Common myeloid progenitor, CD34-positive (primary cell): ENCODE results near the gene ADAMTS4.

ENCODE experiments used
- CTCF ChIA-PET: fragments of 350-600 bp; sonication (Branson Sonifier 250); formaldehyde crosslinking; loops from one replicate; lab custom pipeline; 2021; ENCODE audit warnings: antibody characterized with exemption; lab: Charles Lee
- POLR2A ChIA-PET: fragments of 350-600 bp; sonication (Branson Sonifier 250); formaldehyde crosslinking; loops from one replicate; lab custom pipeline; 2021; ENCODE audit warnings: antibody characterized with exemption; lab: Charles Lee
- DNase-seq, 3 donors: peaks; one replicate each; pipeline versions ENCODE4 v3.0.0 to v3.0.0-alpha.2; 2013
- H3K27ac ChIP-seq, 2 experiments: 1 replicate in 1 of 2; 2 replicates in 1 of 2; pipeline ENCODE4 v1.7.0; 2013; ENCODE audit warnings: inconsistent platforms in 2 of 2, low read length in 2 of 2, mild to moderate bottlenecking in 2 of 2, low read depth in 1 of 2, moderate library complexity in 1 of 2; ENCODE audit not compliant: severe bottlenecking in 2 of 2, insufficient read depth in 1 of 2, poor library complexity in 1 of 2
- H3K27me3 ChIP-seq, 5 experiments: replicated peaks in 2 of 5; 1 replicate in 3 of 5; 2 replicates in 2 of 5; pipeline versions ENCODE4 v1.6.1 to v1.7.0; 2013; ENCODE audit warnings: low read length in 4 of 5, mild to moderate bottlenecking in 2 of 5, moderate library complexity in 2 of 5, inconsistent platforms in 1 of 5; ENCODE audit not compliant: insufficient read depth in 5 of 5, control insufficient read depth in 4 of 5
- H3K36me3 ChIP-seq, 4 experiments: 1 replicate in 2 of 4; 2 replicates in 2 of 4; pipeline versions ENCODE4 v1.6.1 to v1.7.0; 2013; ENCODE audit warnings: low read length in 3 of 4, control low read depth in 1 of 4, mild to moderate bottlenecking in 1 of 4; ENCODE audit not compliant: control insufficient read depth in 4 of 4, insufficient read depth in 4 of 4
- H3K4me1 ChIP-seq, 4 experiments: 1 replicate in 3 of 4; 2 replicates in 1 of 4; pipeline versions ENCODE4 v1.6.1 to v1.7.1; 2013; ENCODE audit warnings: low read length in 3 of 4, mild to moderate bottlenecking in 3 of 4, control low read depth in 1 of 4, inconsistent platforms in 1 of 4, moderate library complexity in 1 of 4; ENCODE audit not compliant: control insufficient read depth in 4 of 4, insufficient read depth in 4 of 4; ENCODE audit errors: control extremely low read depth in 1 of 4
- H3K4me3 ChIP-seq, 7 experiments: 1 replicate in 4 of 7; 2 replicates in 3 of 7; pipeline versions ENCODE4 v1.5.1 to v1.7.0; 2013; ENCODE audit warnings: mild to moderate bottlenecking in 7 of 7, low read length in 6 of 7, moderate library complexity in 6 of 7, inconsistent platforms in 2 of 7, low read depth in 2 of 7, control low read depth in 1 of 7; ENCODE audit not compliant: insufficient read depth in 4 of 7, control insufficient read depth in 1 of 7; ENCODE audit errors: extremely low read depth in 1 of 7
- H3K9me3 ChIP-seq, 5 experiments: 1 replicate in 4 of 5; 2 replicates in 1 of 5; pipeline versions ENCODE4 v1.6.1 to v1.7.1; 2013; ENCODE audit warnings: low read length in 4 of 5, mild to moderate bottlenecking in 2 of 5, inconsistent platforms in 1 of 5, low read depth in 1 of 5, moderate library complexity in 1 of 5; ENCODE audit not compliant: control insufficient read depth in 4 of 5, insufficient read depth in 2 of 5; ENCODE audit errors: control extremely low read depth in 1 of 5
- WGBS: methylation state at CpG from one replicate; pipeline ENCODE4 v1.1.5; 2013; ENCODE audit not compliant: insufficient coverage; 5-methylcytosine and 5-hydroxymethylcytosine counted together

Gene ADAMTS4

DNA sequence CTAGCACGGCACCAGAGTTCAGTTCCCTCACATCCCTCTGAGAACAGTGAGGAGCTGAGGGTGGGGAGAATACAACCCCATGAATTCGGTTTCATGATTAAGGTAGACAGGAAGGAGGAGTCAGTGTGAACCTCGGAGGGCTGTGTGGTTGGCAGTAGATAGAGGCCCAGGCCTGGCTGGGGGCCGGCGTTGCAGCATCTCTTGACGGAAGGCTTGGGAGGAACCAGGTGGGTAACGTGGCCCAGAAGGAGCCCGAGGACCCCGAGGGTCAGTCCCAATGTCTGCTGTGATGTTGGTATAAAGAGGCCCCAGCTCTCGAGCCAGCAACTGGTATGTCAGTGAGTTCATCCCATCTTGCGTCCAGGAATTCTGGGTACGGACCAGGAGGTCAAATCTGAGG is 27.2 kb downstream of the ADAMTS4 start:
- Histone ChIP-seq H3K27me3 (no peaks in the 10 kb centered on the region), H3K4me3 (no peak overlapping the region), H3K27ac (no peak overlapping the region), H3K9me3 (no peaks in the 10 kb centered on the region), H3K36me3 (peaks cover 18 to 67% (median 56%) of the 10 kb centered on the region in 4 experiments), H3K4me1 (peaks cover 3 to 16% (median 15%) of the 10 kb centered on the region in 4 experiments)
- ChIA-PET POLR2A (no interaction called here), CTCF (interaction anchor here (0.9 to 2.7 kb wide), 7 partner anchors 10 to 203 kb away, joined by 3 to 12 read pairs (median 4); partner anchors contain the start of gene APOA2)
- DNase-seq: no peak
- 92% methylated on average over 12 of the region's 12 CpGs for WGBS

DNA sequence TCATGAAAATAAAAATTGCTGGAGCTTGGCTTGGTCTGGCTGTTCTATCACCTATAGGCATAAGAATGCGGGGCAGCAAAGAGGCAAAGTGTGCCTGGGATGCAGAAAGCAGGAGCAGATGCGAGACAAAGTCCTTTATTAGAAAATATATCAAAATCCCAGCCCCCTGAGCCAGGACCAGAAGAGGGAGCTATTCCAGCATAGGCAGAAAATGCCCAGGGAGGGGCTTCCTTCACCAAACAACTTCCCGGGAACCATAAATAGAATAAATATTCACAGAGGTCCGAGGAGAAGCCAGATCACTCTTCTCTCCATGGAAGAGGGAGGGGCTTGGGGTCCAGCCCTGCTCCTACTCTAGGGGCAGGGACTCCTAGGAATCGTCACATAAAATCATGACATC is 27.7 kb downstream of the ADAMTS4 start:
- WGBS: no CpG with 5 or more reads among the region's 5 CpGs
- no peaks in the 10 kb centered on the region for H3K9me3 ChIP-seq
- H3K4me3 ChIP-seq: no peak overlapping the region
- H3K27me3 ChIP-seq: no peaks in the 10 kb centered on the region
- DNase-seq: no peak
- peaks cover 18 to 67% (median 56%) of the 10 kb centered on the region in 4 experiments for H3K36me3 ChIP-seq
- POLR2A ChIA-PET: no interaction called here
- H3K4me1 ChIP-seq: peaks cover 3 to 15% (median 15%) of the 10 kb centered on the region in 4 experiments
- CTCF ChIA-PET: interaction anchor here (0.9 to 2.7 kb wide), 7 partner anchors 9 to 203 kb away, joined by 3 to 12 read pairs (median 4); partner anchors contain the start of gene APOA2
- no peak overlapping the region for H3K27ac ChIP-seq

DNA sequence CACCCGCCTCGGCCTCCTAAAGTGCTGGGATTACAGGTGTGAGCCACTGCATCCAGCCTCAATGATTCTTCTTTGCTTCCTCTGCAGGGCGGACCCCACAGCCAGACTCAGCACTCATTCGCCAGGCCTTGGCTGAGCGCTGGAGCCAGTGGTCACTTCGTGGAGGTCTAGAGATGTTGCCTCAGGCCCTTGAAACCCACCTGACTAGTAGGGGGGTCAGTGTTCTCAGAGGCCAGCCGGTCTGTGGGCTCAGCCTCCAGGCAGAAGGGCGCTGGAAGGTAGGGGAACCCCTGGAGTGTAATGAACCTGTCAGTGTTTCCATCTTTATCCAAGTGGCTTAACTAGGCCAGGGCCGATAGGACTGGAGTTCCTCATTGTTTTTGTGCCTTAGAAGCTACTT is 29.9 kb downstream of the ADAMTS4 start:
- WGBS: 100% methylated on average over 9 of the region's 9 CpGs
- DNase-seq: no peak
- H3K9me3 ChIP-seq: no peaks in the 10 kb centered on the region
- peaks cover 13 to 63% (median 52%) of the 10 kb centered on the region in 4 experiments for H3K36me3 ChIP-seq
- H3K4me3 ChIP-seq: no peak overlapping the region
- no peak overlapping the region for H3K27ac ChIP-seq
- no peaks in the 10 kb centered on the region for H3K27me3 ChIP-seq
- ChIA-PET CTCF (interaction anchor here (0.8 to 6.1 kb wide), 3 partner anchors 7 to 12 kb away, joined by 3 to 45 read pairs (median 6); partner anchors contain the start of gene B4GALT3), POLR2A (no interaction called here)
- peaks cover 3 to 24% (median 23%) of the 10 kb centered on the region in 4 experiments for H3K4me1 ChIP-seq

DNA sequence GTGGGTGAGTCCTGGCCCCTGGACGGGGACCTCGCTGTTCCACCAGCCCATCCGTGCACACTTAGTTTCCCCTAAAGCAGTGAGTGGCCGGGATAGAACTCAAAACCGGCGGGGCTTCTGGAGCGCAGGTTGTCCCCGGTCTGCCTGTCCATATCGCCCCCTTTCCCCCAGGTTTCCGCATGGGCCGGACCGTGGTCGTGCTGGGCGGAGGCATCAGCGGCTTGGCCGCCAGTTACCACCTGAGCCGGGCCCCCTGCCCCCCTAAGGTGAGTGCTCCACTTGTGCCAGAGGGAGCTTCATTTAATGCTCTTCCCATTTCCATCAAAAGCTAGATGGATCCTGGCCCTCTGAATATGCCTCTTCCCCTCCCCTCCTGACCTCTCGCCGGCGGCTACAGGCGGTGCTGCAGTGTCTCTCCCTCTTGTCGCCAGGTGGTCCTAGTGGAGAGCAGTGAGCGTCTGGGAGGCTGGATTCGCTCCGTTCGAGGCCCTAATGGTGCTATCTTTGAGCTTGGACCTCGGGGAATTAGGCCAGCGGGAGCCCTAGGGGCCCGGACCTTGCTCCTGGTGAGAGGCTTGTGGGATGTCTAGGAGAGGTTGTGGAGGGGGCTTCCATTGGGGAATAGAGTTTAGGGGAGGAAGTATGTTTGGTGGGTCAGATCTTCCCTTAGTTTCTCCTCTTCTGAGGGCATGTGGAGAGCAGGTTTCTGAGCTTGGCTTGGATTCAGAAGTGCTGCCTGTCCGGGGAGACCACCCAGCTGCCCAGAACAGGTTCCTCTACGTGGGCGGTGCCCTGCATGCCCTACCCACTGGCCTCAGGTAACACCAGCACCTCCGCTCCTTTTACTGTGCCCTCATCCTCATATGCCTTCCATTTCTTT is 31.9 kb downstream of the ADAMTS4 start:
- ChIA-PET CTCF (interaction anchor here (0.6 to 6.1 kb wide), 17 partner anchors 9 to 207 kb away, joined by 3 to 45 read pairs (median 5); partner anchors contain the start of genes B4GALT3, KLHDC9, NDUFS2 and UFC1), POLR2A (interaction anchor here (0.6 to 1.8 kb wide), 3 partner anchors 10 to 19 kb away, joined by 3 to 12 read pairs (median 6); partner anchors contain the start of genes B4GALT3 and UFC1)
- Histone ChIP-seq H3K4me3 (peak overlapping the region; percentile 53 to 91 (median 77)), H3K9me3 (no peaks in the 10 kb centered on the region), H3K27me3 (no peaks in the 10 kb centered on the region), H3K36me3 (peaks cover 10 to 58% (median 48%) of the 10 kb centered on the region in 4 experiments), H3K4me1 (peaks cover 3 to 26% (median 23%) of the 10 kb centered on the region in 4 experiments), H3K27ac (peak overlapping the region; percentile 97 to 98)
- 10% methylated on average over 27 of the region's 33 CpGs for WGBS
- DNase-seq: peak in 2 of 3 donors; percentile 27 to 50

DNA sequence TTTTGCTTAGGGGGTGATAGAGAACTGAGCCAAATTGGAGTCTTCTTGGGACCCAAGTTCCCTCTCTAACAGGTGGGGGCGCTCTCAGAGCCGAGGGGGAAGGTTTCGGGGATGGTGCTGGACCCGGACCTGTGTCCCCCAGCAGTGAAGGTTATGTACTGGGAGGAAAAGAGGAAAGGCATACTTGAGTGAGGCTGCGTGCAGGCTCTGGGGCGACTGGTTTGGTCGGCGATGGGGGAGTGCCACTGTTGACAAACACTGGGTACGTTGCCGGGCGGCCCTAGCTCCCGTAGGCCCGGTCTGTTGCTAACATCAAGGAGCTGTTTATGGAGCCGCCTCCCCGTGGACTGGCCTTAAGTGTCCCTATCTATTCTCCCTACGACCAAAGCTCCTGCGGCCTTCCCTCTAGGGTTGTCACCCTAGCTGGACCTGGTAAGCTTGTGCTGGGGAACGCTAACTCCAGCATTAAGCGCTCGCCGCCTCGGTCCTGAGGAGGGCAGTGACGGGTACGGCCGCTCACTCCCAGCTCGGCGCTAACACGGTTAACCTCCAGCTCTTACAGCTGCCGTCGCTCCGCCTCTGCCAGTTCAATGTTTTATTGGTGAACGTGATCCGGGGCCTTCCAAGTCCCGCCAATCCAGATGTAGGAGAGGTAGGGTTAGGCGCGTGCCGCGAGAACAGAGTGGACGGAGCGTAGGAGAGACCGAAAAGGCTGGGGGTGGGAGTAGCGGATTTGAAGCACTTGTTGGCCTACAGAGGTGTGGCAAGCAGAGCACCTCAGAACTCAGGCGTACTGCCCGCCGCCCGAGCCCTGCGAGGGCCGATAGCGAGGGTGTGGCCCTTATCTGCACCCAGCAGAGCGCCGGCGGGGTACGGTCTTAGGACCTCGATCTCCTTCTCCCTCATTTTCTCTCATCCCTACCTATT is 32.8 kb downstream of the ADAMTS4 start, which contains the start of gene PPOX:
TSS of gene PPOX (plus strand) at position 685 of the 927 bp plus-strand sequence. CDS start 422 bp downstream, outside the sequence.
- DNase-seq: peak; percentile 97 to 99 (median 99)
- Histone ChIP-seq H3K4me1 (peaks cover 3 to 29% (median 24%) of the 10 kb centered on the region in 4 experiments), H3K4me3 (peak within 1 kb of the TSS; percentile 53 to 91 (median 77)), H3K9me3 (no peaks in the 10 kb centered on the region), H3K27ac (peak within 1 kb of the TSS; percentile 97 to 98), H3K36me3 (peaks cover 10 to 57% (median 41%) of the 10 kb centered on the region in 4 experiments), H3K27me3 (no peaks in the 10 kb centered on the region)
- WGBS: 0% methylated on average over 32 of the region's 54 CpGs
- POLR2A ChIA-PET: interaction anchor here (1.1 to 1.8 kb wide), 3 partner anchors 11 to 33 kb away, joined by 3 to 12 read pairs (median 6); partner anchors contain the start of genes B4GALT3, DEDD and UFC1
- CTCF ChIA-PET: interaction anchor here (0.6 to 6.1 kb wide), 31 partner anchors 8 to 216 kb away, joined by 3 to 45 read pairs (median 4); partner anchors contain the start of genes ADAMTS4, B4GALT3, CFAP126 and KLHDC9
